A549 (cell line): ENCODE measurements around the gene TSC22D1.

Experiments
- CTCF ChIP-seq: fragments of >200 bp; sonication (Bioruptor Twin); formaldehyde crosslinking; IDR thresholded peaks from 3 replicates; pipeline ENCODE4 v1.5.1; 2016
- PHF8 ChIP-seq: fragments of 200-600 bp; sonication (generic); IDR thresholded peaks from 2 replicates; pipeline ENCODE4 v1.6.1; 2016; ENCODE audit warnings: low read depth, mild to moderate bottlenecking, antibody characterized with exemption, moderate library complexity, borderline replicate concordance
- RAD21 ChIP-seq, 2 experiments: fragments of >200 bp in 1 of 2; sonication (Bioruptor Twin) in 1 of 2; formaldehyde crosslinking in 1 of 2; IDR thresholded peaks in 1 of 2; conservative IDR thresholded peaks in 1 of 2; 2 replicates in 1 of 2; 3 replicates in 1 of 2; pipeline ENCODE4 v1.6.1; 2012 to 2018; ENCODE audit warnings: inconsistent platforms in 1 of 2
- ZSCAN20 ChIP-seq: fragments of 250-450 bp; sonication (Bioruptor Pico); IDR thresholded peaks from 2 replicates; pipeline ENCODE4 v1.8.0; 2022; ENCODE audit warnings: mild to moderate bottlenecking, moderate library complexity

- TF ChIP-seq CTCF (no peak), PHF8 (no peak), ZSCAN20 (no peak), RAD21 (conservative IDR thresholded peaks at IDR 0.05 in 1 of 2, IDR thresholded peaks at IDR 0.05 in 1 of 2) (no peak)
Observed at GRCh38 chr13:44561351-44561750, 14.8 kb downstream of the TSC22D1 start.
